B cell (primary cell): Measurements from ENCODE around the gene TRAPPC11.

Source experiments
- CTCF ChIP-seq: fragments of 200-600 bp; IDR thresholded peaks from one replicate; pipeline ENCODE4 v1.8.0; 2022; ENCODE audit warnings: antibody characterized with exemption, mild to moderate bottlenecking
- EZH2 ChIP-seq: IDR thresholded peaks from 2 replicates; pipeline ENCODE4 v1.6.1; 2012; ENCODE audit warnings: borderline replicate concordance, low read depth, mild to moderate bottlenecking, moderate library complexity, low read length; ENCODE audit not compliant: insufficient read depth, poor library complexity, severe bottlenecking

GRCh38 chr4:183626168-183626567, 32.9 kb upstream of the TRAPPC11 start:
- TF ChIP-seq CTCF (no peak), EZH2 (no peak)
